NCI-H146 treated with DMSO at 0.1 percent for 48 hours (cell line): ENCODE measurements around the gene PHTF1.

ENCODE experiments used
- DNase-seq: peaks from one replicate; lab custom pipeline; 2025; ENCODE audit not compliant: unreplicated experiment; lab: John Stamatoyannopoulos, UW

Gene PHTF1

DNA sequence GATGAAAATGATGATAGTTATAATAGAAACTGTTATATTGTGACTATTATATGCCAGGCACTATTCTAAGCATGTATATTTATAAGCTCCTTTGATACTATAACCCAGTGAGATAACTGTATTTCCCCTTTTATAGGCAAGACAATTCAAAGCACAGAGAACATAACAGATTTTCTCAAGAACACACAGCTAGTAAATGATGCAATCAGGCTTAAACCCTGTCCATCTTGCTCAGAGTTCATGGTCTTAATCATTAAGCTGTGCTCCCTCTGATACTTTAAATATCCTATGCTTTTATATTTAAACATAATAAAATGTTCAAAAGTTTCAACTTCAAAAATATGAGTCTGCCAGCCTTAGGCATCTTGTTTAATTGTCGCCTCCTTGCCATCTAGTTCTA is 88.6 kb downstream of the PHTF1 start:
- DNase-seq = no peak

DNA sequence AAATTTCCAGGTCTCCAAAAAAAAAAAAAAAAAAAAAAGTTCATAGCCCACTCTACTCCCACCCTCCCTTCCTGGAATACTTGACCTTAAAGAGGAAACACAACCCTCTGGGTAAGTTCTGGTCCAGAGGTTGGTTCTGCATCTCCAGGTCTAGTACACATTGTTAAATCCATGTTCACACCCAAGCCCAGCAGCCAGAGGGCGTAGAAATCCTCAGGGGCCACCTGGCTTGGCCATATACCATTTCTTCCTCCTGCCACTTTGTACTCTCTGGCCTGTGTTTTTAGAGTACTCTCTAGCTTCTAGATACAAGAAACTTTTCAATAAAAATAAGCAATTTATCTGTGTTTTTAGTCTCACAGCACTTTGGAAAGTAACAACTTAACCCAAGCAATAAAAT is 89.3 kb downstream of the PHTF1 start:
- DNase-seq = no peak

DNA sequence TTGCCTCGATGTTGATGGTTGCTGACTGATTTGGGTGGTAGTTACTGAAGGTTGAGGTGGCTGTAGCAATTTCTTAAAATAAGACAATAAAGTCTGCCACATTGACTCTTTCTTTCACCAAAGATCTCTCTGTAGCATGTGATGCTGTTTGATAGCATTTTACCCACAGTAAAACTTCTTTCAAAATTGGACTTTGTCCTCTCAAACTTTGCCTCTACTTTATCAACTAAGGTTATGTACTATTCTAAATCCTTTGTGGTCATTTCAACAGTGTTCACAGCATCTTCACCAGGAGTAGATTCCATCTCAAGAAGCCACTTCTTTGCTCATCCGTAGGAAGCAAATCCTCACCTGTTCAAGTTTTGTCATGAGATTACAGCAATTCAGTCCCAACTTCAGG is 93.2 kb downstream of the PHTF1 start:
- no peak for DNase-seq

DNA sequence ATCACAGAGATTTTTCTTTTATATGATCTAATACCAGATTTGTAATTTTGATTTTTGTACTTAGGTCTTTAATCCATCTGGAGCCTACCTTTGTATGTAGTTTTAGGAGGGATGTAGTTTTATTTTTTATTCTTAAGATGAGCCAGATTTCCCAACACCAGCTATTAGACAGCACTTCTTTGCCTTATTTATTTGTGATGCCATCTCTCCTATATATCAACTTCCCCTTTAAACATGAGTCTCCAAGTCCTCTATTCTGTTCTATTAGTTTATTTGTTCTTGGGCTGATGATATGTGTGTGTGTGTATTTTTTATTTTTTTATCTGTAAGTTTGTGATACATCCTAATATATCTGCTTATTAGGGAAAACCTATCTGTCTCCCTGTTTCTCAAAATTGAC is 94.2 kb downstream of the PHTF1 start:
- no peak for DNase-seq

DNA sequence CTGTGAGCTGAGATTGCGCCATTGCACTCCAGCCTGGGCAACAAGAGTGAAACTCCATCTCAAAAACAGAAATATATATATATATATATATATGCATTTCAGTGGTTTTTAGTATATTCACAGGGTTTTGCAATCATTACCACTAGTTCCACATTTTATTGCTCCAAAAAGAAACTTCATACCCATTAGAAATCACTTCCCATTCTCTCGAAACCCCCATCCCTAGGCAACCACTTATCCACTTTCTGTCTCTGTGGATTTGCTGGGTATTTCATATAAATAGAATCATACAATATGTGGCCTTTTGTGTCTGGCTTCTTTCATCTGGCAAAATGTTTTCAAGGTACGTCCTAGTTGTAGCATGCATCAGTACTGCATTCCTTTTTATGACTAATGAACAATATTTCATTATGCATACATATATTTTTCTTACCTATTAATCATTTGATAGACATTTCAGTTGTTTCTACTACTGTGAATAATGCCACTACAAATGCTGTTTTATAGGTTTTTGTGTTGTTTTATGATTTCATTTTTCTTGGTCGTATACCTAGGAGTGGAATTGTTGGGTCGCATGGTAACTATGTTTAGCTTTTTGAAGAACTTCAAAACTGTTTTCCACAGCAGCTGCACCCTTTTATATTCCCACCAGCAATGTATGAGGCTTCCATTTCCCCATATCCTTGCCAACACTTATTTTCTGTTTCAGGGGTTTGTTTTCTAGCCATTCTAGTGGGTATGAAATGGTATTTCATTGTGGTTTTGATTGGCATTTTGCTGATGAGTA is 95.9 kb downstream of the PHTF1 start:
- DNase-seq = no peak

DNA sequence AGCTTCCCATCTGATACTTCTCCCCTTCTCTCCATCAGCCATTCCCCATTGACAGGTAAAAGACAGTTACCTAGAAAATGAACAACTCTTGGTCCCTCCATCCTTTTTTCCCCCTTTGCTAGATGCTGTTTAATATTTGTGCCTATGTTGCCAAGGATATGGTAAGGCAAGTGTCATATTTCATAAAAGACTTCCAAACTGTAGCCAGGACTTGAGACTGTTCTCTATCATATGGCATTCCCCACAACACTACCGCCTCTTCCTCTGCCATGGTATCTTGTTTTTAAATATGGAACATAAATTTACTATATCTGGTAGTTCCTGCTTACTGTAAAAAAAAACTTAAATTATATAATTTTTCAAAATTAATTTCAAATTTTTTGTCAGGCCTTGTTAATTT is 97.2 kb downstream of the PHTF1 start:
- DNase-seq = no peak

DNA sequence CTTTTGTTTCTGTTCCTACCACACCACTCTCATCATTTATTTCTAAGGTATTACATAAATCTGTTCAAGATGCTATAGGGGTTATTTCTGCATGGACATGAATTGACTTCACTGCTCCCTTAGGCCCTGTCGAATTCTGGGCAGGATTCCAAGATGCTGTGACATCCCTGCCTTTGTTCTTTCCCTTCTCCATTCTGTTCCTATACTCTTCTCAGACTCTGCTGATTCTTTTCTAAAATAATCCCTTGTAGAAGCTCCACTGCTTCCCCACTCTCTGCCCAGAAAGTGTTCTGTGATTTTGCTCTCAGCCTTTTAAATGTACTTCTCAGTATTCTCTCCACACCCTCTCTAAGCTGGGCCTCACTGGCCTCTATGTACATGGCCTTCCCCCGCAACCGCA is 99.2 kb downstream of the PHTF1 start:
- DNase-seq = no peak

DNA sequence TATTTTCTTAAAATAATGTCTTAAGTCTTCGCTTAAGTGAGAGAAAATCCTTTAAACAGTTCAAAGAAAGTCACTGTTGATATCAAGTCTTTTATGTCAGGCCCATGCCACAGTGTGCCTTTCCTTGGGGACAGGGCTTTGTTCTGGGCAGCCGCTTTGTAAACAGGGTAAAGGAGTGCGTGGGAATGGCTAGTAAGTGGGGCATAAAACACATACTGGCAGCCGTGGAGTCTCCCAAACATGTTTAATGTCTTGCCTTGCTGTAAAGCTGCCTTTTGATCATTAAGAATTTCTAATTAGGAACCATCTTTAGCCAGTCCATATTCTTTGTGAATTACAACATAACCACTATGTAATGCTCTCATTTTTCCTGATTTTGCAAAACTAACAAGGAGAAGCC is 99.7 kb downstream of the PHTF1 start:
- DNase-seq = no peak

DNA sequence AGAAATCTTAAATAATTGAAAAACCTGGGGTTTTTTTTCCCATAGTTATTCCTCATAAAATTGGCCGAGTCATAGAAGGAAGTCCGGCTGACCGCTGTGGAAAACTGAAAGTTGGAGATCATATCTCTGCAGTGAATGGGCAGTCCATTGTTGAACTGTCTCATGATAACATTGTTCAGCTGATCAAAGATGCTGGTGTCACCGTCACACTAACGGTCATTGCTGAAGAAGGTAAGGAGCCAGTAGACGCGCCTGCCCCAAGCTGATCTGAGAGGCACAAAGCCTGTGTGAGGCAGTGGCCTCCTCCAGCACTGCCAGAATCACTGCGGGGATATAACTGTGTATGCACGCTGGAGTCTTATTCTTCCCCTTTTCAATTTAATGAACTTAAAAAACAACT is 100.3 kb downstream of the PHTF1 start:
- no peak for DNase-seq

DNA sequence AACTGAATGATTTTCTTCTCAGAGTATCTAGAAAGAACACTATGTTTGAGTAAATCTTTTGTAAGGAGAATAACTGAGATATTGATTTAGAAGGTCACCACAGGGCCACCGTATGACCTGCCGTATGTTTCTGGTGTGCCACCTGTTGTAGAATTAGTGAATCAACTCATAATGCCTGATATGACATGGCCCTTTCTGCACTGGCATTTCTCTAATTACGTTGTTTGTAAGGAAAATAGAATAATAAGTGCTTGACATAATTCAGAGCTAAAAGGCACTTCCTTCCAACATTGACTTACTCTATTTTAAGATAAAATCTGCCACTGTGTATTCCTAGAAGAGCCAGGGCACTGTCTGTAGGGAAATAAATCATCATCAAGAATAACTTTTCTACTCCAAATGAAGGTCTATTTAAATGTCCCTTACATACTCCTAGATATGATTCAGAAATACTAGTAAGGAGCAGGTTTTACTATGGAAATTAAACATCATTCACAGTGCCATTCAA is 101.7 kb downstream of the PHTF1 start:
- DNase-seq = no peak

DNA sequence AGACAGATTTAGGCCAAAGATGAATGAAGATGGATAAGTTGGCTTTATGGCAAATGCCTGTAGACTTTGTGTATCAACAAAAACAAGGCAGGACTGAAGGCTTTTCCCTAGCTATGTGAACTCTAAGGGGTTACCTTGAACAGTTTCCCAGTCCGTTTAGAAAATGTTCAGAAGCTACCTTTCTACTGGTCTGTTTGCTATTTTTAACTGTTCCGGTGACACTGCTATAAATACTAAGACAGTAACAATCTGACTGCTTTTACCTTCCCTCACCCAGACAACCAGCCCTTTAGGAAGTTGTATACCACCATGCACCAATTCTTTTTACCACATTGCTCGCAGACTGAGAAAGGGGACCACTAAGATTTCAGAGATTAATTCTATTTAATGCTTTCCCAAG is 102.2 kb downstream of the PHTF1 start:
- DNase-seq = no peak

DNA sequence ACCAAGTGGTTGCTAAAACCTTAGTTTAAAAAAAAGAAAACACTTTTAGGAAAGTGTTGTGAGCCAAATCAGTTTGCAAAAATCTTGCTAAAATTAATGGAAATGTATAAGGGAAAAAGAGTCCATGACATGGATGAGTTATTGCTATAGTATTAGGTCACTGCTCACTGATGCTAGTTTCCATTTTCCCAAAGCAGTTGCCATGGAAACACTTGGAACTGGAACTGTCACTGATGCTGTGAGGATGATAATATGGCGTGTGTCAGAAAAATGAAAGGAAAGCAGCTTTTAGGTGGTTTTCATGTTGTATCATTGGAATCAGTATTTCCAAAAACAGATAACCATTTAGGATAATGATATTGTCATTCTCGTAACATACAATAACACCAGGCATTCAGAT is 104.4 kb downstream of the PHTF1 start:
- no peak for DNase-seq

DNA sequence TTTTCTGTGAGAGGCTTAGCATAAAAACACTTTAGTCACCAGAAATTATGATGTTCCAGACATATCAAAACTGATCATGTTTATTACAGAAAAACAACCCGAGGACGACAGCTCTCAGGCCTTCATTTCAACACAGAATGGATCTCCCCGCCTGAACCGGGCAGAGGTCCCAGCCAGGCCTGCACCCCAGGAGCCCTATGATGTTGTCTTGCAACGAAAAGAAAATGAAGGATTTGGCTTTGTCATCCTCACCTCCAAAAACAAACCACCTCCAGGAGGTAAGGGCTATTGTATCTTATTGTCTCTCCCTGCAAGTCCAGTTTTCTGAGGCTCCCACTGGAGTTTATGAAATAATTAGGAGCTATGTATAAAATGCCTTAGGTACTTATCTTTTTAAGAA is 105.5 kb downstream of the PHTF1 start:
- DNase-seq = no peak

DNA sequence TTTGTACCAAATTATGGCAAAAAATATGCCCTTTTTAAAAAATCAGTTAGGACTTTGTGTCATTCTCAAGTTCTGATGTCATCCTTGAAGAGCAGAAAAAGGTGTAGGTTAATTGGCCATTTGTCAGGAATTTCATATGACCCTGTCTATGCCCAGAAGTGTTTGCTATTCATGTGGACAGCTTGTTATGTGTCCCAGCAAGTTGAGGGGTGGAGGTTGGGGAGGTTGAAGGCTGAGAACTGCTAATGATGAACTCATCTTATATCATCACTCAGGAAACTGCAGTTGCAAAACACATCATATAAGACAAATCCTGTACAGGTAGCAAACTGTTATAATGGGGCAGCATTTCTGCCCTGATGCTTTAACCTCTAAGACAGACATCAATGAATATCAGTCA is 106.5 kb downstream of the PHTF1 start:
- DNase-seq = no peak

DNA sequence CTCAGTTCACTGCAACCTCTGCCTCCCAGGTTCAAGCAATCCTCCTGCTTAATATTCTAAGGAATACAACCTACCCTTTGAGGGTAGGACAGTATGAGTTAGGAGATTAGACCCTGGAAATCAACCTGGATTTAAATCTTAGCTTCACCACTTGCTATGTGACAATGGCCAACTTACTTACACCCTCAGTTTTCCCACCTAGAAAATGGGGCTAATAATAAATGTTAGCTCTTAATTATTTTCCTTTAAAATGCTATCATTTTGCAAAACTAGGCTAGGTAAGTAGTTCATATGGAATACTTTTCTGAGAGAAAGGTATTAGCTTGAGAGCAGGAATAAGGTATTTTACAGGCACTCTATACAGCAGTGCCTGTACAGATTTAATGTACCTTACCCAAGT is 110.8 kb downstream of the PHTF1 start:
- DNase-seq = no peak

DNA sequence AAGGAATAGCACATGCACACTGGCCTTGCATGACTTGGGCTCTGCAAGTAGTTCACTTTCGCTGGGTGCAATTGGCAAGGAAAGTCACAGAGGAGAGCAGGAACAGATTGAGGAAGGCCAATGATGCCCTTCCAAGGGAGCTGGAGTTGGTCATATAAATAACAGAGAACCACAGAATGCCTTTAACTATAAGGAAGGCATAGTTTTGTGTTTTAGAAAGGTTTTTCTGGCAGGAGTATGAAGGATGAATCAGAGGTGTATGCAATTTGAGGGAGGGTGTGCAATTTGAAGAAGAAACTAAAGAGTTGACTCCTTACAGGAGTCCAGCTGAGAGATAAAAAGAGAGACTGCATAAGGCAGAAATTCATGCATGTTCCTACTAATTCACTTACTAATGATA is 112.1 kb downstream of the PHTF1 start:
- DNase-seq = no peak
